A204.1 (cell line): ENCODE data around the gene ADAP2.
"Not testable (repeated sequence)": the region's sequence is repeated elsewhere in the genome, so short reads cannot be mapped to it uniquely, and the experiment has no call there.

Experiments
- FAIRE-seq: peaks from 2 replicates; lab custom pipeline; 2012; peaks lifted over from hg19 to GRCh38; lab: Jason Lieb, UNC

The ADAP2 gene

GRCh38 chr17:30970831-30971567 lies 49.3 kb downstream of the ADAP2 start, which contains the start of gene RNF135:
TSS of gene RNF135 (plus strand) at chr17:30971039. CDS start at chr17:30971074, 35 bp downstream.
- FAIRE-seq = peak; percentile 65

GRCh38 chr17:30975042-30975820 lies 53.5 kb downstream of the ADAP2 start:
- FAIRE-seq = no peak

- not testable (repeated sequence) for FAIRE-seq
Measured at GRCh38 chr17:30979919-30980318, 58.2 kb downstream of the ADAP2 start.

- FAIRE-seq = no peak
Measured at GRCh38 chr17:30981531-30982519, 60.1 kb downstream of the ADAP2 start.

GRCh38 chr17:30982855-30983254 lies 61.1 kb downstream of the ADAP2 start:
- no peak for FAIRE-seq

DNA sequence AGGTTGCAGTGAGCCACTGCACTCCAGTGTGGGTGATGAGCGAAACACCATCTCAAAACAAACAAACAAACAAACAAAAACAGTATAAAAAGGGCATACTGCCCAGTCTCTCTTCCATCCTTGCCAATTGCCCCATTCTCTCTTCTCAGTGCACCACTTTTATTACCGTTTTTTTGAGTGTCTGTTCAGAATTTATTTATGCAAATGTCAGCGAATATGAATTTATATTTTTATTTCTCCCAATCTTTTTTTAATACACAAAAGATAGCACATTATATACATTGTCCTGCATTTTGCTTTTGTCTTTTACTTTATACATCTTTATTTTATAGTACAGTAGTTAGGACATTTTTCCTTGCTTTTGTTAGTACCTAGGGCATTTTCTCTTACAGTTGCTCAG lies 68.7 kb downstream of the ADAP2 start:
- no peak for FAIRE-seq

- no peak for FAIRE-seq
Measured at GRCh38 chr17:30992551-30992950, 70.8 kb downstream of the ADAP2 start.

DNA sequence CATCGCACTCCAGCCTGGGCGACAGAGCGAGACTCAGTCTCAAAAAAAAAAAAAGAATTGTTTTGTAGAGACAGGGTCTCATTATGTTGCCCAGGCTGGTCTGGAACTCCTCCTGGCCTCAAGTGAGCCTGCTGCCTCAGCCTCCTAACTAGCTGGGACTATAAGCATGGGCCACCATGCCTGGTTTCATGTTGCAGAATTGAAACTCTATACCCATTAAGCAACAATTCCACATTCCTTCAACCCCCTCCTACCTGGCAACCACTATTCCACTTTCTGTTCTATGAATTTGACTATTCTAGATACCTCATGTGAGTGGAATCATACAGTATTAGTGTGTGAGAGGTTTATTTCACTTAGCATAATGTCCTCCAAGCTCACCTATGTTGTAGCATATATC lies 73.6 kb downstream of the ADAP2 start:
- FAIRE-seq = no peak

- no peak for FAIRE-seq
Measured at GRCh38 chr17:30996486-30996885, 74.7 kb downstream of the ADAP2 start.

- no peak for FAIRE-seq
Measured at GRCh38 chr17:30997270-30997669, 75.5 kb downstream of the ADAP2 start.

GRCh38 chr17:30997842-30998241 lies 76.1 kb downstream of the ADAP2 start:
- no peak for FAIRE-seq

DNA sequence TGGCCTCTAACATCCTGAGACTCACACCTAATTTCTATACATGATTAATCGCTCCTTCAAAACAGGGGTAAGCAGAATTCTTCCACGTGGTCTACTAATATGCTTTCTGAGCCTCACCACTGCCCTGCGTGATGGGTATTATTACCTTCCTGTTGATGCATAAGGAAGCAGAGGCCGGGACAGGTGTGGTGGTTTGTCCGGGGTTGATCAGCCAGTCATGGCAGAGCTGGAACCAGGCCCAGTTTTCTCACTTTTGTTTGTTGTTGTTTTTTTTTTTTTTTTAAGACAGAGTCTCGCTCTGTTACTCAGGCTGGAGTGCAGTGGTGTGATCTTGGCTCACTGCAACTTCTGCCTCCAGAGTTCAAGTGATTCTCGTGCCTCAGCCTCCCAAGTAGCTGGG lies 80.3 kb downstream of the ADAP2 start:
- FAIRE-seq = no peak

- FAIRE-seq = no peak
Measured at GRCh38 chr17:31003225-31003866, 81.6 kb downstream of the ADAP2 start.

- no peak for FAIRE-seq
Measured at GRCh38 chr17:31004160-31004559, 82.4 kb downstream of the ADAP2 start.

- FAIRE-seq = no peak
Measured at GRCh38 chr17:31007695-31008373, 86.1 kb downstream of the ADAP2 start.

DNA sequence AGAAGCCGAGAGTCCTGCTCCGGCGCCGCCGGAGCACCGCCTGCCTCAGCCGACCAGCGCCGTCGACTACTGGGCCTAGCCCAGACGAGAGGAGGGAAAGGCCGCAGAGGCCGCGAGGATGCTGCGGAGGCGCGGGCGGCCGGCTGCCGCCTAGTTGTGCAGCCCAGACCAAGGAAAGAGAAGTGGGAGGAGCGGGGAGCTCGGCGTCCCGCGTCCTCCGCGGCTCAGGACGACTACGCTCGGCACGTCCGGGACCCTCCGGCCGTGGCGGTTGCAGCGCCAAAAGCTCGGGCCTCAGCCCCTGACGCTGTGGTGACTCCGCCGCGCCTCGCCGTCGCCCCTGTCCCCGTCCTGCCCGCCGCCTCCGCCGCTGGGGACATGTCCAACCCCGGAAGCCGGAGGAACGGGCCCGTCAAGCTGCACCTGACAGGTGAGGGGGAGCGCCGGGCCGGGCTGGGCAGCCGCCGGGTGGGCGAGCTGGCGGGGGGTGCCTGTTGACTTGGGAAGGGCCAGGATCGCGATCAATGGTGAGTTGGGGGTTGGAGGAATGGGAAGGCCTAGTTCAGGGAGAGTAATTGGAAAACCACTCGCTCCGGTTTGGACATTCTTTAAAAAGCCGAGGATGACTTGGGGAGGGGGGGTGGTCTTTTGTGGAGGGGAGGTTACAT lies 86.8 kb downstream of the ADAP2 start:
- FAIRE-seq = no peak
